GM18870 (cell line): Measurements from ENCODE around the gene DUOXA1.
A peak's percentile ranks its signal among the peaks of the same experiment; 100 is the strongest.

Source experiments
- ATAC-seq: cut with Tn5 transposase; IDR thresholded peaks from one replicate; pipeline ENCODE4 v1.9.1; 2021; ENCODE audit warnings: moderate library complexity; ENCODE audit not compliant: unreplicated experiment

DUOXA1 gene

GRCh38 chr15:45133561-45133920 is 3.9 kb upstream of the DUOXA1 start:
- ATAC-seq, result no peak

GRCh38 chr15:45132844-45133560 is 3.3 kb upstream of the DUOXA1 start:
- no peak for ATAC-seq

GRCh38 chr15:45131510-45131909 is 1.8 kb upstream of the DUOXA1 start:
- no peak for ATAC-seq

GRCh38 chr15:45130291-45131000 is 767 bp upstream of the DUOXA1 start:
- no peak for ATAC-seq

- ATAC-seq, result no peak
Observed at GRCh38 chr15:45128971-45129639, 574 bp downstream of the DUOXA1 start.

- no peak for ATAC-seq
Observed at GRCh38 chr15:45126535-45127158, 3.0 kb downstream of the DUOXA1 start.

GRCh38 chr15:45123397-45123796 is 6.3 kb downstream of the DUOXA1 start:
- no peak for ATAC-seq

GRCh38 chr15:45122719-45123118 is 7.0 kb downstream of the DUOXA1 start:
- no peak for ATAC-seq

- no peak for ATAC-seq
Observed at GRCh38 chr15:45121706-45122417, 7.8 kb downstream of the DUOXA1 start.

GRCh38 chr15:45121020-45121419 is 8.7 kb downstream of the DUOXA1 start:
- no peak for ATAC-seq

GRCh38 chr15:45120081-45120972 is 9.4 kb downstream of the DUOXA1 start:
- ATAC-seq, result no peak

- no peak for ATAC-seq
Observed at GRCh38 chr15:45118996-45119395, 10.7 kb downstream of the DUOXA1 start.

GRCh38 chr15:45118131-45118588 is 11.5 kb downstream of the DUOXA1 start:
- ATAC-seq, result peak; percentile 90

GRCh38 chr15:45117308-45118130 is 12.2 kb downstream of the DUOXA1 start:
- ATAC-seq, result peak; percentile 29

GRCh38 chr15:45116482-45117307 is 13.0 kb downstream of the DUOXA1 start:
- ATAC-seq, result no peak

- ATAC-seq, result no peak
Observed at GRCh38 chr15:45116006-45116481, 13.6 kb downstream of the DUOXA1 start.

GRCh38 chr15:45115312-45115820 is 14.3 kb downstream of the DUOXA1 start:
- ATAC-seq, result no peak

- no peak for ATAC-seq
Observed at GRCh38 chr15:45114751-45115085, 15.0 kb downstream of the DUOXA1 start.
